ENCODE measurements around the gene ZNF619. TPM values are rescaled to one million over a fixed set of nuclear protein-coding genes. Genes with fewer than 3 reads are reported as not detected.

The ZNF619 gene
- total and polyA plus RNA-seq, 2 of the 13 experiments (the other 11 are each of a cell fraction or from before 2014, with no cell fraction given) = 0.83 to 5.2 TPM

DNA sequence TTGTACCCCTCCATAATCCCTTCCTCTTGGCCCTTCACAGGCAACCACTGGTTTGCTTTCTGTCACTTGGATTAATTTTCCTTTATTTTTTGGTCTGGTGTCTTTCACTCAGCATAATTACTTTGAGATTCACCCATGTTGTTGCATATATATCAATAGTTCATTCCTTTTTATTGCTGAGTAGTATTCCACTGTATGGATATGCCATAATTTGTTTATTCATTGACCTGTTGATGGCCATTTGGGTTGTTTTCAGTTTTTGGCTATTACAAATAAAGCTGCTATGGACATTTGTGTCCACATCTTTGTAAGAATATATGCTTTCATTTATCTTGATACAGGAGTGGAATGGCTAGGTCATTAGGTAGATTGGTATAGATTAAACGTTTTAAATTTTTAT, 41.9 kb downstream of the ZNF619 start:
- peaks cover 2% of the 10 kb centered on the region for H3K4me1 ChIP-seq (ENCODE audit: insufficient read depth, low read length)
- H2AFZ ChIP-seq (ENCODE audit: low read length) = no peak overlapping the region
- DNase-seq (ENCODE audit: low spot score) (no peak), ATAC-seq (no peak), FAIRE-seq (no peak)
- in situ Hi-C loops (cut with HindIII; ENCODE audit: extremely low pct_ligation_motif_present, low pct_unique_long_range_greater_than_20kb) (no loop called here), intact Hi-C loops (cut with micrococcal nuclease; ENCODE audit: unreplicated experiment) (no loop called here)
- POLR2A ChIA-PET = no interaction called here
- CTCF ChIA-PET (ENCODE audit: low intra/inter-chr PET ratio, low total read pairs) = no interaction called here
- H3K4me3 ChIP-seq (replicated peaks in 1 of 3; ENCODE audit: insufficient read depth in 1 of 3, low read depth in 2 of 3, low read length in 3 of 3) = no peak overlapping the region
- H3K27ac ChIP-seq (ENCODE audit: extremely low read length, insufficient read depth, low read length) = no peak overlapping the region
- peaks cover 3 to 14% of the 10 kb centered on the region in 2 experiments for H3K36me3 ChIP-seq (replicated peaks in 1 of 2; ENCODE audit: control insufficient read depth in 1 of 2, insufficient read depth in 2 of 2, low read length in 2 of 2)
- H3K4me2 ChIP-seq (ENCODE audit: low read depth, low read length) = no peak overlapping the region
- H4K20me1 ChIP-seq (ENCODE audit: insufficient read depth, low read length) = no peaks in the 10 kb centered on the region
- no peaks in the 10 kb centered on the region for H3K79me2 ChIP-seq (ENCODE audit: insufficient read depth, low read length)
- no peak overlapping the region for H3K9ac ChIP-seq (ENCODE audit: insufficient read depth, low read depth, low read length)
- H3K9me3 ChIP-seq (ENCODE audit: low read length) = no peaks in the 10 kb centered on the region
- 89% methylated on average over 1 of the region's 1 CpG for WGBS (ENCODE audit: low lambda C conversion rate)
- BruUV-seq (replicated peaks) = no TSS peak
- no peaks in the 10 kb centered on the region for H3K27me3 ChIP-seq (ENCODE audit: control insufficient read depth in 1 of 2, insufficient read depth in 2 of 2, low read length in 2 of 2)
- TF ChIP-seq ZNF660 (CRISPR knock-in tag; IDR thresholded peaks at IDR 0.05; ENCODE audit: borderline replicate concordance, low read depth) = no peak
- no peak for TF ChIP-seq CHD2 (IDR thresholded peaks at IDR 0.05; ENCODE audit: low read depth, low read length)
- TF ChIP-seq CEBPB (IDR thresholded peaks at IDR 0.05; ENCODE audit: borderline replicate concordance, low read depth, low read length) = no peak
- TF ChIP-seq, protein P1, sequence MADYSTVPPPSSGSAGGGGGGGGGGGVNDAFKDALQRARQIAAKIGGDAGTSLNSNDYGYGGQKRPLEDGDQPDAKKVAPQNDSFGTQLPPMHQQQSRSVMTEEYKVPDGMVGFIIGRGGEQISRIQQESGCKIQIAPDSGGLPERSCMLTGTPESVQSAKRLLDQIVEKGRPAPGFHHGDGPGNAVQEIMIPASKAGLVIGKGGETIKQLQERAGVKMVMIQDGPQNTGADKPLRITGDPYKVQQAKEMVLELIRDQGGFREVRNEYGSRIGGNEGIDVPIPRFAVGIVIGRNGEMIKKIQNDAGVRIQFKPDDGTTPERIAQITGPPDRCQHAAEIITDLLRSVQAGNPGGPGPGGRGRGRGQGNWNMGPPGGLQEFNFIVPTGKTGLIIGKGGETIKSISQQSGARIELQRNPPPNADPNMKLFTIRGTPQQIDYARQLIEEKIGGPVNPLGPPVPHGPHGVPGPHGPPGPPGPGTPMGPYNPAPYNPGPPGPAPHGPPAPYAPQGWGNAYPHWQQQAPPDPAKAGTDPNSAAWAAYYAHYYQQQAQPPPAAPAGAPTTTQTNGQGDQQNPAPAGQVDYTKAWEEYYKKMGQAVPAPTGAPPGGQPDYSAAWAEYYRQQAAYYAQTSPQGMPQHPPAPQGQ (CRISPR knock-in tag; IDR thresholded peaks at IDR 0.05; ENCODE audit: borderline replicate concordance) = no peak
- no peak for TF ChIP-seq ZNF709 (CRISPR knock-in tag; IDR thresholded peaks at IDR 0.05)
- TF ChIP-seq ZNF512B (CRISPR knock-in tag; IDR thresholded peaks at IDR 0.05; ENCODE audit: borderline replicate concordance) = no peak
- TF ChIP-seq, protein P2, sequence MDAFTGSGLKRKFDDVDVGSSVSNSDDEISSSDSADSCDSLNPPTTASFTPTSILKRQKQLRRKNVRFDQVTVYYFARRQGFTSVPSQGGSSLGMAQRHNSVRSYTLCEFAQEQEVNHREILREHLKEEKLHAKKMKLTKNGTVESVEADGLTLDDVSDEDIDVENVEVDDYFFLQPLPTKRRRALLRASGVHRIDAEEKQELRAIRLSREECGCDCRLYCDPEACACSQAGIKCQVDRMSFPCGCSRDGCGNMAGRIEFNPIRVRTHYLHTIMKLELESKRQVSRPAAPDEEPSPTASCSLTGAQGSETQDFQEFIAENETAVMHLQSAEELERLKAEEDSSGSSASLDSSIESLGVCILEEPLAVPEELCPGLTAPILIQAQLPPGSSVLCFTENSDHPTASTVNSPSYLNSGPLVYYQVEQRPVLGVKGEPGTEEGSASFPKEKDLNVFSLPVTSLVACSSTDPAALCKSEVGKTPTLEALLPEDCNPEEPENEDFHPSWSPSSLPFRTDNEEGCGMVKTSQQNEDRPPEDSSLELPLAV (CRISPR knock-in tag; conservative IDR thresholded peaks at IDR 0.05; ENCODE audit: low read depth) = no peak
- TF ChIP-seq, protein P3, sequence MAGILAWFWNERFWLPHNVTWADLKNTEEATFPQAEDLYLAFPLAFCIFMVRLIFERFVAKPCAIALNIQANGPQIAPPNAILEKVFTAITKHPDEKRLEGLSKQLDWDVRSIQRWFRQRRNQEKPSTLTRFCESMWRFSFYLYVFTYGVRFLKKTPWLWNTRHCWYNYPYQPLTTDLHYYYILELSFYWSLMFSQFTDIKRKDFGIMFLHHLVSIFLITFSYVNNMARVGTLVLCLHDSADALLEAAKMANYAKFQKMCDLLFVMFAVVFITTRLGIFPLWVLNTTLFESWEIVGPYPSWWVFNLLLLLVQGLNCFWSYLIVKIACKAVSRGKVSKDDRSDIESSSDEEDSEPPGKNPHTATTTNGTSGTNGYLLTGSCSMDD (CRISPR knock-in tag; IDR thresholded peaks at IDR 0.05) = no peak
- no peak for TF ChIP-seq CEBPG (CRISPR knock-in tag; IDR thresholded peaks at IDR 0.05)
- no peak for TF ChIP-seq RXRB (CRISPR knock-in tag; IDR thresholded peaks at IDR 0.05; ENCODE audit: borderline replicate concordance)
- TF ChIP-seq TCF7 (IDR thresholded peaks at IDR 0.05; ENCODE audit: low read depth) = no peak
- TF ChIP-seq ZNF687 (CRISPR knock-in tag; IDR thresholded peaks at IDR 0.05) = no peak
- TF ChIP-seq POLR2A (IDR thresholded peaks at IDR 0.05; ENCODE audit: insufficient read depth in 1 of 2, low read depth in 2 of 2, low read length in 2 of 2) = no peak
- no peak for TF ChIP-seq RNF2 (conservative IDR thresholded peaks at IDR 0.05; ENCODE audit: low read depth)
- TF ChIP-seq ZNF644 (CRISPR knock-in tag; IDR thresholded peaks at IDR 0.05; ENCODE audit: low read depth) = no peak

Measured in HepG2 (cell line).